Stomach (tissue), 9 donors: ENCODE data around the gene NPDC1. TPM values are rescaled to one million over a fixed set of nuclear protein-coding genes. Genes with fewer than 3 reads are reported as not detected.

Experiments used
- DNase-seq, 2 donors: peaks; one replicate each; pipeline versions ENCODE4 v3.0.0 to v3.0.0-alpha.2; 2013 to 2019
- H3K27ac ChIP-seq, 5 donors: fragments of 200-600 bp in 4 of 5; sonication (generic) in 4 of 5; one replicate each; pipeline ENCODE4 v1.5.1; 2013 to 2019; ENCODE audit warnings: mild to moderate bottlenecking in 1 of 5, moderate library complexity in 1 of 5
- H3K27me3 ChIP-seq, 3 donors: fragments of 200-600 bp; sonication (generic); one replicate each; pipeline ENCODE4 v1.5.1; 2017 to 2019; ENCODE audit warnings: mixed run types in 1 of 3
- H3K36me3 ChIP-seq, 4 donors: fragments of 200-600 bp; sonication (generic); 1 replicate in 3 of 4; 2 replicates in 1 of 4; pipeline ENCODE4 v1.5.1; 2016 to 2019
- H3K4me1 ChIP-seq, 4 donors: fragments of 200-600 bp; sonication (generic); one replicate each; pipeline ENCODE4 v1.5.1; 2016 to 2019
- H3K4me3 ChIP-seq, 4 donors: fragments of 200-600 bp; sonication (generic) in 3 of 4; one replicate each; pipeline ENCODE4 v1.5.1; 2016 to 2019; ENCODE audit warnings: mild to moderate bottlenecking in 1 of 4
- H3K9me3 ChIP-seq, 4 donors: fragments of 200-600 bp; sonication (generic); one replicate each; pipeline ENCODE4 v1.5.1; 2016 to 2019
- CTCF ChIP-seq, 7 experiments: fragments of 450-650 bp in 4 of 7; fragments of 200-600 bp in 3 of 7; sonication (generic) in 3 of 7; IDR thresholded peaks; one replicate each; pipeline ENCODE4 v1.5.1; 2016 to 2019; ENCODE audit warnings: antibody characterized with exemption in 7 of 7, control low read depth in 2 of 7, mild to moderate bottlenecking in 1 of 7
- EP300 ChIP-seq: sonication (generic); formaldehyde crosslinking; IDR thresholded peaks from one replicate; pipeline ENCODE4 v1.6.1; 2017; ENCODE audit warnings: antibody characterized with exemption
- POLR2A ChIP-seq, 4 donors: fragments of 450-650 bp; IDR thresholded peaks; one replicate each; pipeline ENCODE4 v1.6.1; 2016; ENCODE audit warnings: antibody characterized with exemption in 4 of 4, control low read depth in 2 of 4, mild to moderate bottlenecking in 1 of 4, moderate library complexity in 1 of 4
- POLR2AphosphoS5 ChIP-seq, 3 donors: sonication (generic); formaldehyde crosslinking; IDR thresholded peaks; one replicate each; pipeline ENCODE4 v1.6.1; 2016; ENCODE audit warnings: antibody characterized with exemption in 3 of 3
- WGBS, 5 donors: extraction: QIAGEN DNeasy Blood & Tissue Kit in 3 of 5; methylation state at CpG; one replicate each; pipeline versions ENCODE4 v1.1.5 to v1.1.7; 2013 to 2018; 5-methylcytosine and 5-hydroxymethylcytosine counted together
- intact Hi-C: fragments of 100-400 bp; cut with DNase I; formaldehyde crosslinking; loops from one replicate; pipeline ENCODE4 v1.15.1; 2023; ENCODE audit warnings: low total_unique reads
- polyA plus RNA-seq, 3 donors: library from polyadenylated mRNA; stranded (reverse); fragments of 200-250 nt; gene quantifications; one replicate each; pipeline ENCODE4 v1.2.3, GENCODE V29; 2013
- total RNA-seq, 5 donors: library from RNA; depleted of rRNA; stranded (reverse); fragments of >200 nt; gene quantifications; one replicate each; pipeline versions ENCODE4 v1.1.0 to v1.2.3, GENCODE V29; 2014 to 2016
- donor health status: healthy with polysubstance abuse.
- donor health status: Bipolar disorder and iron deficiency.
- donor health status: healthy.

NPDC1 gene
- total and polyA plus RNA-seq, 8 donors: 20.0 to 276 (median 180) TPM

DNA sequence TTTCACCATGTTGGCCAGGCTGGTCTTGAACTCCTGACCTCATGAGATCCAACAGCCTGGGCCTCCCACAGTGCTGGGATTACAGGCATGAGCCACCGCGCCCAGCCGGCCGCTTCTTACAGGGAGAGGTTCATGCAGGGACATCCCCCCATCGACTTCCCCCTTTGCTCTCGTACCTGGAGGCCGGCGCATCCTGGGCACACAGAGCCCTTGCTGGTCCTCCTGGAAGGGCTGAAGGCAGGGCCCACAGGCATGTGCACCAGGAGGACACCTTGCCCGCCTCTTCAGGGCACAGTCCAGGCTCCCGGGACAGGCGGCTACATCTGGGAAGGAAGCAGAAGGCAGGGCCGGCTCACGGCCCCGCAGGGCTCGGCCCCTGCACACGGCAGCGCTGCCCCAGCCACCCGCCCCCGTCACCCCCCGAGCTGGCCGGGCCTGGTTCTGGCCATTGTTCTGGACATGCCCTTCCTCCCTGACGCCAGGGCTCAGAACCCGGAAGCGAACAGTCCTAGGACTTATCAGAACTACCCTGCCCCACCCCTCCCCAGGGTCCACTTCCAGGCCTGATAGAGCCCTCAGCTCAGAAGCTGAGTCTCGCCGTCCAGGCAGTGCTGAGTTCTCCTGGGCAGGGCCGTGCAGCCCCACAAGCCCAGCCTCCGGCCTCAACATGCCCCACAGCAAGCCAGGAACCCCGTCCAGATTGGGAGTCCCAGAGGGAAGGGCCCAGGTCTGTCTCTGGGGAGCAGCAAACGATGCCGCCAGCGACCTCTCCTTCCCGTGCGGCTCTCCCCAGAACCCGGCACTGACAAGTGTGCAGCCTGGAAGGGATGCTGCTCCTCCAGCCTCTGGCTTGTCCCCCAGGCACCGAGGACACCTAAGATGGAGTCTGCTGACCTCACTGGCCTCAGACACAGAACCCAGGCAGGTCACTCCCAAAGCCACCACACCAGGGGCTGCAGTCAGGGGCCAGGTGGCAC, 2.9 kb downstream of the NPDC1 start:
- Histone ChIP-seq H3K4me3 (peak overlapping the region; percentile 58 to 78 (median 66)), H3K27ac (peak overlapping the region; percentile 66 to 84 (median 79))
- 35 to 58% (median 52%) methylated on average over 14 to 36 of the region's 36 CpGs for WGBS, 5 donors

DNA sequence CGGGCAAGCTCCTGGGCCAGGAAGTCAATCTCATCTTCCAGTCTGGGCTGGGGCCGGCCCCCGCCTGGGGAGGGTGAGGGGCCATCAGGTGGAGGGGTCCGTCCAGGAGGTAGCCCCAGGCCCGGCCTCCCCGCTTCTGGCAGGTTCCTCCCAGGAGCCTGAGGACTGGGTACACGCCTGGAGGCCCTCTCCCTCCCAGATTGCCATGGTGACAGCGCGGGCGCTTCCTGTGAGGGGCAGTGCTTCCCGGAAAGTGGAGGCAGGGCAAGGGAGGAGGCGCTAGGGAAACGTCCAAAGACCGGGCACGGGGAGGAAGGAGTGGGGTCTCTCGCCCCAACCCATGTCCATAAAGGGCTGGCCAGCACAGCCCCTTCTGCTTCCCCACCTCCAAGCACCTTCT, 4.9 kb downstream of the NPDC1 start:
- TF ChIP-seq EP300: no peak
- TF ChIP-seq POLR2AphosphoS5 (IDR thresholded peaks at IDR 0.05): no peak
- TF ChIP-seq CTCF (IDR thresholded peaks at IDR 0.05): no peak
- no peak for TF ChIP-seq POLR2A (IDR thresholded peaks at IDR 0.05)
- WGBS, 5 donors: 58 to 68% (median 68%) methylated on average over 10 to 16 of the region's 16 CpGs
- intact Hi-C loops: no loop called here
- H3K36me3 ChIP-seq: peaks cover 17 to 50% (median 39%) of the 10 kb centered on the region in 4 donors
- H3K27me3 ChIP-seq: peaks cover 0 to 30% (median 15%) of the 10 kb centered on the region in 3 donors
- DNase-seq: no peak
- no peaks in the 10 kb centered on the region for H3K9me3 ChIP-seq
- H3K4me3 ChIP-seq: peak overlapping the region in 1 of 4 donors; percentile 7
- peaks cover 26 to 42% (median 37%) of the 10 kb centered on the region in 4 donors for H3K4me1 ChIP-seq
- peak overlapping the region in 2 of 5 donors; percentile 50 to 84 for H3K27ac ChIP-seq

More for the DNA sequence above, 2.9 kb downstream of the NPDC1 start:
- Histone ChIP-seq H3K36me3 (peaks cover 17 to 40% (median 32%) of the 10 kb centered on the region in 4 donors), H3K9me3 (no peaks in the 10 kb centered on the region), H3K27me3 (peaks cover 0 to 49% (median 32%) of the 10 kb centered on the region in 3 donors), H3K4me1 (peaks cover 34 to 51% (median 47%) of the 10 kb centered on the region in 4 donors)
- TF ChIP-seq POLR2AphosphoS5 (IDR thresholded peaks at IDR 0.05) (peak; percentile 24 to 60 (median 55)), EP300 (no peak), POLR2A (IDR thresholded peaks at IDR 0.05) (no peak), CTCF (IDR thresholded peaks at IDR 0.05) (no peak)
- DNase-seq: peak; percentile 63 to 79
- intact Hi-C loops: no loop called here

DNA sequence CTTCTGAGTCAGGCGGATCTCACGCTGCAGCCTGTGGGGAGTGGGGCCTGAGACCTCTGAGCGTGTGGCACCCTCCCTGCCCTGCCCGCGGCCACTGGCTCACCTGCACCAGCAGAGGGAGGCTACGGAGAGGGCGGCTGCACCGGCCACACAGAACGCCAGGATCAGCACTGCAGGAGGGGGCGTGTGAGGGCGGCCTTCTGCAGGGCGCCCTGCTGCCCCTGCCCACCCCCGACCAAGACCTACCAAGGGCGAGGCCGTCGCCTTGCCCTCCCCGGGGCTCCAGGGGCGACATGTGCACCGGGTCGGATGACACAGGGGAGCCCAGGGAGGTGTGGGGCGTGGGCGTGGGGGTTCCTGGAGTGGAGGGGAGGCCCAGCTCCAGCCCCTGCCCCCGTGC, 5.4 kb downstream of the NPDC1 start:
- no peaks in the 10 kb centered on the region for H3K9me3 ChIP-seq
- peak overlapping the region in 1 of 5 donors; percentile 84 for H3K27ac ChIP-seq
- no peak for TF ChIP-seq EP300
- TF ChIP-seq POLR2A (IDR thresholded peaks at IDR 0.05): no peak
- no peak for TF ChIP-seq POLR2AphosphoS5 (IDR thresholded peaks at IDR 0.05)
- TF ChIP-seq CTCF (IDR thresholded peaks at IDR 0.05): no peak
- peaks cover 23 to 40% (median 36%) of the 10 kb centered on the region in 4 donors for H3K4me1 ChIP-seq
- H3K27me3 ChIP-seq: peaks cover 0 to 26% (median 12%) of the 10 kb centered on the region in 3 donors
- DNase-seq: no peak
- intact Hi-C loops: no loop called here
- peak overlapping the region in 1 of 4 donors; percentile 7 for H3K4me3 ChIP-seq
- H3K36me3 ChIP-seq: peaks cover 17 to 50% (median 39%) of the 10 kb centered on the region in 4 donors
- WGBS, 5 donors: 81 to 89% (median 83%) methylated on average over 7 to 23 of the region's 23 CpGs

DNA sequence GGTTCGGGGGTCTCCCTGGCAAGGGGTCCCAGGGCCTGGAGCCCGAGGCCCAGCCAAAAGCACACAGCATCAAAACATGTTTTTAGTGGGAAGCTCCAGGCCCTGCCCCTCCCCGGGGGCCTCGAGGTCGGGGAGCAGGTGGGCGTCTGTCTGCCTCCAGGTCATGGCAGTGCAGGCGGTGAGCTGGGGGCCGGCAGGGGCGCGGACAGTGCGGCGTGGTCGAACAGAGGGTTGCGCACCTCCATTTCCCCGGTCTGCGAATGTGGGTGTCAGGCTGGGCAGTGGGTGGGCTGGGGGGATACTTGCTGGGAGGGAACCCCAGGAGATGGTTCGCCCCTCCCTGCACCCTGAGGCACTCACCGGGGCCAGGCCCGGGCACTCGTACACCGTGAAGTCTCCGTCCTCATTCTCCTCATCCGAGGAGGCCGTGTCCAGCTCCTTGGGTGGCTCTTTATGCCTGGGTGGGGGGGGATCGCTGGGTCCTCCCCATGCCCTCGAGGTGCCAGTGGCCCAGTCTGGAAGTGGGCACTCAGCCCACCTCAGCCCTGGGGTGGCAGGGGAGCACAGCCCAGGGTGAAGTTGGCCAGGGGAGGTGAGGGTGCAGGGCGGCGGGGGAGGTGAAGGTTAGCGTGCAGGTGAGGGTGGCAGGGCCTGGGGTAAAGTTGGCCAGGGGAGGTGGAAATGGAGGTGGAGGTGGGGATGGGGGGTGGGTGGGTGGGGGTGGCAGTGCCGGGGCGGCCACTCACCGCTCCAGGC, 6.2 kb downstream of the NPDC1 start:
- TF ChIP-seq CTCF (IDR thresholded peaks at IDR 0.05) (no peak), POLR2A (IDR thresholded peaks at IDR 0.05) (no peak), EP300 (no peak), POLR2AphosphoS5 (IDR thresholded peaks at IDR 0.05) (no peak)
- intact Hi-C loops: loop anchor here (5.0 kb wide), 1 partner anchor 252 kb away; no protein-coding TSS in a partner anchor
- no peak for DNase-seq
- H3K27me3 ChIP-seq: peaks cover 0 to 19% (median 5%) of the 10 kb centered on the region in 3 donors
- WGBS, 5 donors: 89 to 94% (median 91%) methylated on average over 18 to 32 of the region's 32 CpGs
- H3K36me3 ChIP-seq: peaks cover 17 to 50% (median 39%) of the 10 kb centered on the region in 4 donors
- H3K4me1 ChIP-seq: peaks cover 19 to 40% (median 36%) of the 10 kb centered on the region in 4 donors
- H3K27ac ChIP-seq: no peak overlapping the region
- H3K9me3 ChIP-seq: no peaks in the 10 kb centered on the region
- H3K4me3 ChIP-seq: no peak overlapping the region
